HEK293 (cell line): ENCODE results near the gene CLEC14A.

Experiments
- CTCF ChIA-PET: fragments of 350-600 bp; formaldehyde crosslinking; extraction: SDS; loops from one replicate; lab custom pipeline; 2021; ENCODE audit warnings: antibody characterized with exemption; lab: Yijun Ruan, JAX
- POLR2A ChIA-PET: fragments of 300-600 bp; formaldehyde crosslinking; extraction: SDS; loops from one replicate; lab custom pipeline; 2020; ENCODE audit warnings: antibody characterized with exemption, inconsistent platforms; lab: Yijun Ruan, JAX
- H3K27ac ChIP-seq: fragments of 200-500 bp; sonication (Bioruptor generic); 2 replicates; pipeline ENCODE4 v1.5.1; 2014; ENCODE audit warnings: low read depth, low read length, control low read depth, inconsistent platforms; ENCODE audit errors: extremely low read depth
- H3K36me3 ChIP-seq, 2 experiments: fragments of 200-500 bp in 1 of 2; sonication (Bioruptor generic) in 1 of 2; 1 replicate in 1 of 2; 2 replicates in 1 of 2; pipeline ENCODE4 v1.5.1; 2014 to 2017; ENCODE audit warnings: inconsistent platforms in 2 of 2, low read length in 2 of 2; ENCODE audit not compliant: control insufficient read depth in 2 of 2, insufficient read depth in 1 of 2
- H3K4me1 ChIP-seq: fragments of 200-500 bp; sonication (Bioruptor generic); 2 replicates; pipeline ENCODE4 v1.5.1; 2014; ENCODE audit warnings: mild to moderate bottlenecking, low read length, inconsistent platforms; ENCODE audit not compliant: control insufficient read depth, insufficient read depth
- H3K4me3 ChIP-seq: 2 replicates; pipeline ENCODE4 v1.5.1; 2011; ENCODE audit warnings: low read depth, mild to moderate bottlenecking, control low read depth, low read length, moderate library complexity
- H3K9me3 ChIP-seq: fragments of 200-500 bp; sonication (Bioruptor generic); 2 replicates; pipeline ENCODE4 v1.5.1; 2014; ENCODE audit warnings: low read depth, low read length, inconsistent platforms; ENCODE audit not compliant: control insufficient read depth, insufficient read depth
- INSM2 ChIP-seq: fragments of 450-650 bp; formaldehyde crosslinking; IDR thresholded peaks from 2 replicates; pipeline ENCODE4 v1.5.1; 2016; ENCODE audit warnings: missing biosample characterization, missing genetic modification characterization
- PRDM2 ChIP-seq: fragments of 450-650 bp; formaldehyde crosslinking; IDR thresholded peaks from 2 replicates; pipeline ENCODE4 v1.5.1; 2016; ENCODE audit warnings: missing biosample characterization, missing genetic modification characterization, borderline replicate concordance
- ZNF155 ChIP-seq: fragments of 450-650 bp; formaldehyde crosslinking; IDR thresholded peaks from 2 replicates; pipeline ENCODE4 v1.5.1; 2016; ENCODE audit warnings: missing biosample characterization, missing genetic modification characterization
- ZNF16 ChIP-seq: fragments of 450-650 bp; formaldehyde crosslinking; IDR thresholded peaks from 2 replicates; pipeline ENCODE4 v1.5.1; 2016; ENCODE audit warnings: low read depth, missing biosample characterization, missing genetic modification characterization
- ZNF433 ChIP-seq: fragments of 450-650 bp; formaldehyde crosslinking; IDR thresholded peaks from 2 replicates; pipeline ENCODE4 v1.5.1; 2016; ENCODE audit warnings: missing biosample characterization, missing genetic modification characterization, low read depth
- ZNF449 ChIP-seq: fragments of 450-650 bp; formaldehyde crosslinking; IDR thresholded peaks from 2 replicates; pipeline ENCODE4 v1.5.1; 2017; ENCODE audit warnings: missing biosample characterization, mild to moderate bottlenecking, missing genetic modification characterization, moderate library complexity
- ZNF518A ChIP-seq: fragments of 450-650 bp; formaldehyde crosslinking; conservative IDR thresholded peaks from 2 replicates; pipeline ENCODE4 v1.5.1; 2016; ENCODE audit warnings: low read depth, missing biosample characterization, missing genetic modification characterization
- ZNF548 ChIP-seq: fragments of 450-650 bp; formaldehyde crosslinking; IDR thresholded peaks from 2 replicates; pipeline ENCODE4 v1.5.1; 2016; ENCODE audit warnings: missing biosample characterization, missing genetic modification characterization
- ZNF785 ChIP-seq: fragments of 450-650 bp; formaldehyde crosslinking; IDR thresholded peaks from 2 replicates; pipeline ENCODE4 v1.5.1; 2016; ENCODE audit warnings: missing biosample characterization, missing genetic modification characterization
- ZNF837 ChIP-seq: fragments of 450-650 bp; formaldehyde crosslinking; IDR thresholded peaks from 2 replicates; pipeline ENCODE4 v1.5.1; 2016; ENCODE audit warnings: missing biosample characterization, missing genetic modification characterization

CLEC14A gene

GRCh38 chr14:38285962-38286361 is 30.1 kb upstream of the CLEC14A start:
- ChIA-PET POLR2A (no interaction called here), CTCF (no interaction called here)
- H3K27ac ChIP-seq = no peak overlapping the region
- no peak for TF ChIP-seq PRDM2
- no peaks in the 10 kb centered on the region for H3K9me3 ChIP-seq
- no peaks in the 10 kb centered on the region for H3K4me1 ChIP-seq
- no peaks in the 10 kb centered on the region for H3K36me3 ChIP-seq
- H3K4me3 ChIP-seq = no peak overlapping the region

- CTCF ChIA-PET = no interaction called here
- H3K27ac ChIP-seq = no peak overlapping the region
These were observed 27.0 kb upstream of the CLEC14A start for GRCh38 chr14:38282936-38283335.

GRCh38 chr14:38280081-38280480 is 24.2 kb upstream of the CLEC14A start:
- Histone ChIP-seq H3K4me3 (no peak overlapping the region), H3K9me3 (no peaks in the 10 kb centered on the region), H3K36me3 (no peaks in the 10 kb centered on the region), H3K4me1 (no peaks in the 10 kb centered on the region), H3K27ac (no peak overlapping the region)
- POLR2A ChIA-PET = no interaction called here
- CTCF ChIA-PET = interaction anchor here (1.0 kb wide), 1 partner anchor 83 kb away, joined by 4 read pairs; no protein-coding TSS in a partner anchor
- TF ChIP-seq ZNF837 (tag by site-specific recombination) (no peak), ZNF785 (tag by site-specific recombination) (no peak), ZNF155 (tag by site-specific recombination) (no peak), INSM2 (tag by site-specific recombination) (no peak), ZNF548 (no peak), ZNF449 (no peak), ZNF16 (tag by site-specific recombination) (no peak), ZNF433 (tag by site-specific recombination) (no peak)

More at GRCh38 chr14:38282936-38283335, 27.0 kb upstream of the CLEC14A start:
- Histone ChIP-seq H3K36me3 (no peaks in the 10 kb centered on the region), H3K4me3 (no peak overlapping the region), H3K9me3 (no peaks in the 10 kb centered on the region), H3K4me1 (no peaks in the 10 kb centered on the region)
- no peak for TF ChIP-seq ZNF518A (tag by site-specific recombination)
- POLR2A ChIA-PET = no interaction called here
